Measurements from ENCODE around the gene DROSHA. TPM values are rescaled to one million over a fixed set of nuclear protein-coding genes. Genes with fewer than 3 reads are reported as not detected.
"Not testable (repeated sequence)": the region's sequence is repeated elsewhere in the genome, so short reads cannot be mapped to it uniquely, and the experiment has no call there.

DROSHA gene, protein sequence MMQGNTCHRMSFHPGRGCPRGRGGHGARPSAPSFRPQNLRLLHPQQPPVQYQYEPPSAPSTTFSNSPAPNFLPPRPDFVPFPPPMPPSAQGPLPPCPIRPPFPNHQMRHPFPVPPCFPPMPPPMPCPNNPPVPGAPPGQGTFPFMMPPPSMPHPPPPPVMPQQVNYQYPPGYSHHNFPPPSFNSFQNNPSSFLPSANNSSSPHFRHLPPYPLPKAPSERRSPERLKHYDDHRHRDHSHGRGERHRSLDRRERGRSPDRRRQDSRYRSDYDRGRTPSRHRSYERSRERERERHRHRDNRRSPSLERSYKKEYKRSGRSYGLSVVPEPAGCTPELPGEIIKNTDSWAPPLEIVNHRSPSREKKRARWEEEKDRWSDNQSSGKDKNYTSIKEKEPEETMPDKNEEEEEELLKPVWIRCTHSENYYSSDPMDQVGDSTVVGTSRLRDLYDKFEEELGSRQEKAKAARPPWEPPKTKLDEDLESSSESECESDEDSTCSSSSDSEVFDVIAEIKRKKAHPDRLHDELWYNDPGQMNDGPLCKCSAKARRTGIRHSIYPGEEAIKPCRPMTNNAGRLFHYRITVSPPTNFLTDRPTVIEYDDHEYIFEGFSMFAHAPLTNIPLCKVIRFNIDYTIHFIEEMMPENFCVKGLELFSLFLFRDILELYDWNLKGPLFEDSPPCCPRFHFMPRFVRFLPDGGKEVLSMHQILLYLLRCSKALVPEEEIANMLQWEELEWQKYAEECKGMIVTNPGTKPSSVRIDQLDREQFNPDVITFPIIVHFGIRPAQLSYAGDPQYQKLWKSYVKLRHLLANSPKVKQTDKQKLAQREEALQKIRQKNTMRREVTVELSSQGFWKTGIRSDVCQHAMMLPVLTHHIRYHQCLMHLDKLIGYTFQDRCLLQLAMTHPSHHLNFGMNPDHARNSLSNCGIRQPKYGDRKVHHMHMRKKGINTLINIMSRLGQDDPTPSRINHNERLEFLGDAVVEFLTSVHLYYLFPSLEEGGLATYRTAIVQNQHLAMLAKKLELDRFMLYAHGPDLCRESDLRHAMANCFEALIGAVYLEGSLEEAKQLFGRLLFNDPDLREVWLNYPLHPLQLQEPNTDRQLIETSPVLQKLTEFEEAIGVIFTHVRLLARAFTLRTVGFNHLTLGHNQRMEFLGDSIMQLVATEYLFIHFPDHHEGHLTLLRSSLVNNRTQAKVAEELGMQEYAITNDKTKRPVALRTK (N-terminal part only)
- total RNA-seq = 41.5 TPM
- long read RNA-seq, partial matches to known transcripts = 14 of 22 reads
- long read RNA-seq, other reads (novel, unspliced or antisense) = 8 of 22 reads

DNA sequence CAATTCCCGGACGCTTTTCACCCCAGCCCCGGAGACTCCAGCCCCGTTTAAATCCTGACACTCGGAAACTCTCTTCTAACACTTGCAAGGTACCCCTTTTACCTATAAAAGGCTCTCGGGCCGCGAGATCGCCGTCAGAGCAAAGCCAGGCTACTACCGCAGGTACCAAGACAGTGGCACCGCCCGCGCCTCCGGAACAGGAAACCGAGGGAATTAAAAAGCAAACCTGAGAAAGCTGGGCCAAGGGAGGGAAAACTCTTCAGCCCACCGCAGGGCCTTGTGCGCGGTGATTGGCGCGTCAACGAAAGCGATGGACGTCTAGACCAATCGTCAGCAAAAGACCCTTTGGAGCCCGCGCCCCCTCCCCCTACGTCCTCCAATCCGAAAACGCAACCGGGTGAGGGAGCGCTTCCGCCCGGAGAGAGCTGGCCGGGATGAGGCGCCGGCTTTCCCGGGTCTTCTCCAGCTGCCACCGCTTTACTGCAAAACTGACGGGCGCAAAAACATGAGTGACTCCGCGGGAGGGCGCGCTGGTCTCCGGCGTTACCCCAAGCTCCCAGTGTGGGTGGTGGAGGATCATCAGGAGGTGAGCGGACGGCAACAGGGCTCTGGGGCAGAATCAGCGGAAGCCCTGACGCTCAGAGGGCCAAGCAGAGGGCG lies at the start of gene DROSHA, which contains the start of gene C5orf22:
Gene DROSHA, minus strand, starts transcription at position 206 of the 660 bp plus-strand sequence. CDS start 3,034 bp downstream, outside the sequence.
Gene C5orf22, plus strand, starts transcription at position 414 of the 660 bp plus-strand sequence. Its CDS starts 92 bp downstream, at position 506.
- DNase-seq (peak; percentile 96), ATAC-seq (peak; percentile 99)
- intact Hi-C loops (cut with micrococcal nuclease) = no loop called here

DNA sequence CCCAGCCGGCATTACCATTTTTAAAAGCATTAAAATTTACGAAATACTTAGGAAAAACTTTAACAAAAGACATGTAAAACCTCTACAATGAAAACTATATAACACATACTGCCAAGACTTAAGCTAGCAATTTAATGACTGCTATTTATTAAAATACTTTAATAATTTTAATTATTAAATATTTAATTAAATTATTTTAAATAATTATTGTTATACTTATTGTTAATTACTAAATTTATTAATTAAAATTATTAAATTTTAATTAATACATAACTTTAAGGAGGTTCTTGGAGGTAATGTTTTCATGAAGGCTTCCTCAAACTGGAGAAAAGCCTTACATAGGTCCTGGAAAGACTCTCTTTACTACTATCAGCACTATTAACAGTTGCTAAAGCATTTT lies 47.7 kb upstream of the DROSHA start:
- DNase-seq = no peak
- ATAC-seq = no peak
- intact Hi-C loops (cut with micrococcal nuclease) = no loop called here

DNA sequence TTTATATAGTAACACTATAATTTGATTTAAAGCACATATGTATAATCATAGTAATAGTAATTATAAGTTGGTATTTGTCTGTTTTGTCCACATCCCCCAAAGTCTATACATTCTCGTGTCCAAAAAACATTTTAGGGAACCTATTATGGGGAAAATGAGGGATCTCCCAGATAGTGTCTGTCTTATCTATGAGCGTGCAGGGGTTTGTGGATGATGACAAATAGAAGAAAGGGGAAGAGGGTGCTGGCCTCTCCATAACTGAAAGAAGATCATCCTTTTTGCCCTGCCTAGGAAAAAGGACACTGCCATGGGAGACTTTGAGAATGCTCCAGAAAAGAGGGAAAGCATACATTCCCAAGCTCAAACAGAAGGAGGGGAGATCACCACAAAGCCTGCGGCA lies 45.5 kb upstream of the DROSHA start:
- no peak for ATAC-seq
- intact Hi-C loops (cut with micrococcal nuclease) = no loop called here
- DNase-seq = no peak

- intact Hi-C loops (cut with micrococcal nuclease) = no loop called here
- DNase-seq (no peak), ATAC-seq (no peak)
Measured at GRCh38 chr5:31574772-31575171, 42.9 kb upstream of the DROSHA start.

GRCh38 chr5:31573494-31574142 lies 41.7 kb upstream of the DROSHA start:
- intact Hi-C loops (cut with micrococcal nuclease) = no loop called here
- DNase-seq = no peak
- no peak for ATAC-seq

- no peak for DNase-seq
- intact Hi-C loops (cut with micrococcal nuclease) = no loop called here
- ATAC-seq = no peak
Measured at GRCh38 chr5:31569068-31569467, 37.2 kb upstream of the DROSHA start.

DNA sequence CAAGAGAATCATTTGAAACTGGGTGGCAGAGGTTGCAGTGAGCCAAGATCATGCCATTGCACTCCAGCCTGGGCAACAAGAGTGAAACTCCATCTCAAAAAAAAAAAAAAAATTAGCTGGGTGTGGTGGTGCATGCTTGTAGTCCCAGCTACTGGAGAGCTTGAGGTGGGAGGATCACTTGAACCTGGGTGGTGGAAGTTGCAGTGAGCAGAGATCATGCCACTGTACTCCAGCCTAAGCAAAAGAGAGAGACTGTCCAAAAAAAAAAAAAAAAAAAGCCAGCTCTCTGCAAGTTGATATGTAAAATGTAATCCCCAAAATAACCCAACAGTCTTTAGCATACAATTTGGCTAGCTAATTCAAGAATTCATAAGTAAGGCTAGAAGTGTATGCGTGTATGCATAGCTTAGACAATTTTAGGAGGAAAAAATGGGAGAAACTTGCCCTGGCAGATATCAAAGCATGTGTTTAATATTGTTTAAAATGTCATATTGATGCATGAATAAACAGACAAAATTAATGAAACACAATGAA lies 36.5 kb upstream of the DROSHA start:
- DNase-seq (no peak), ATAC-seq (no peak)
- intact Hi-C loops (cut with micrococcal nuclease) = no loop called here

- ATAC-seq; intact Hi-C loops (cut with micrococcal nuclease); DNase-seq: not testable (repeated sequence)
Measured at GRCh38 chr5:31566362-31566761, 34.5 kb upstream of the DROSHA start.

- peak; percentile 50 for ATAC-seq
- no peak for DNase-seq
- intact Hi-C loops (cut with micrococcal nuclease) = no loop called here
Measured at GRCh38 chr5:31563216-31563615, 31.3 kb upstream of the DROSHA start.

DNA sequence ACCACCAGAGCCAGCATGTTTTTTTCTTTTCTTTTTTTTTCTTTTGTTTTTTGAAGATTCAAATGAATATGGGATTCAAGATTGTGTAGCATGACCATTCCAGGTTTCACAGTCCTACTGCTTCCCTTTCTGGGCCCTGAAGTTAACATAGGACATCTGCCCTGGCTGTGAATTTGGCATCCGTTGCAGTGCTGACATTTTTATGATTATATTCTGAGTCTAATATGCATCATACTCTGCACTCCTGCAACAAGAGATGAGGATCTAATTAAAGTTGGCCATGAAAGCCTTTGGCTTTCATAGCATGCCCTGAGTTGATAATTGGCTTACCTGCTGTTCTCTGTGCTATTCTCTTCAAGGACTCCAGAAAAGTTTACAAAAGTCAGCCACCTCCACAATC lies 30.1 kb upstream of the DROSHA start:
- ATAC-seq (peak; percentile 50), DNase-seq (no peak)
- intact Hi-C loops (cut with micrococcal nuclease) = no loop called here

DNA sequence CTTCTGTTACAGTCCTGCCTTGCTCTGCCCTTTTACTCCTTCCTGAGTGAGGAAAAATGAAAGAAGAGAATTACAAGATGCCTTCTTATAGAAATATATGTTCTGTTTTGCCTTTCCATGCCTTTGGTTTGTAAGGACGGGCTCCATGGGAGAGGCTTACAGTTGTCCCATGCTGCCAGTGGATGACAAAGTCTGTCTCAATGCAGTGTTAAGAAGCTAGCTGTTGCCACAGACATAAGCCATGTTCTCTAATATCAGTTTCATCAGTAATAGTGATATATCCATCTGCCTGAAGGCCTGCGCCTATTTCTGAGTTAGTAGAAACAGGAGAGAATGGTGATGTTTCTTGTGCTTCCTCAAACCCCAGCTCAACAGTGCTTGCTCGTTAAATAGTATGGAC lies 28.0 kb upstream of the DROSHA start:
- ATAC-seq = no peak
- intact Hi-C loops (cut with micrococcal nuclease) = no loop called here

DNA sequence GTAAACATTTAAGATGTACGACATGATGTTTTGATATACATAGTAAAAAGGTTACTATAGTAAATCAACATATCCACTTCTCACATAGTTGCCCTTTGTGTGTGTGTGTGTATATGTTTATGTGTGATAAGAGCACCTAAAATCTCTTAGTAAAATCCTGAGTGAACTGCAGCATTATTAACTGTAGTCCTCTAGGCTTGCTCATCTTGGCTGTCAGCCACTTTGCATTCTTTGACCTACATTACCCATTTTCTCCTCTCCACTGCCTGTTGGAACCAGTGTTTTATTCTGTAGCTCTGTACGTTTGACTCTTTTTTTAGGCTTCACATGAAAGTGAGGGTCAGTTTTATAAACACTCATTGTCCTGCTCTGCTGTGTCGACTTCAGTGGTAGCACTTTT lies 24.6 kb upstream of the DROSHA start:
- ATAC-seq (no peak), DNase-seq (no peak)
- intact Hi-C loops (cut with micrococcal nuclease) = no loop called here

More for the DNA sequence above, 28.0 kb upstream of the DROSHA start:
- DNase-seq = no peak

GRCh38 chr5:31554552-31554951 lies 22.7 kb upstream of the DROSHA start:
- ATAC-seq (no peak), DNase-seq (no peak)
- intact Hi-C loops (cut with micrococcal nuclease) = no loop called here

DNA sequence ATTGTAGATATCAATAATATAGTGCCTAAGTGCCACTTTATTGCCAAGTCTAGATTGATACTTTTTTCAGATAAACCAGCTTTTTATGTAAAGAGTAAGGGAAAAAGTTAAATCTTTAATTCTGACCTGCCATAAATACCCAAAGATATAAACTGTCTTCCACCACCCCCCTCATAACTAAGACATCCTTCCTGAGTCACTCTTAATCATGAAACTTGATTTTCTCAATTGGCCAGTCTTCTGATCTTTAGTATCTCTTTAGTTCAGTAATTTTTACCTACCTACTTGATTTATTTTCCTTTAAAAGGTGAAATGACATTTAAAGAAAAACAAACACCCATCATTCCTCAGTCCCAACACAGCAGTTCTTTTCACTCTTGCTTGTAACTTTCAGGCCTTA lies 22.0 kb upstream of the DROSHA start:
- ATAC-seq (no peak), DNase-seq (no peak)
- intact Hi-C loops (cut with micrococcal nuclease) = no loop called here

- DNase-seq (no peak), ATAC-seq (no peak)
- intact Hi-C loops (cut with micrococcal nuclease) = no loop called here
Measured at GRCh38 chr5:31551878-31552277, 20.0 kb upstream of the DROSHA start.

GRCh38 chr5:31549114-31549513 lies 17.2 kb upstream of the DROSHA start:
- ATAC-seq; DNase-seq; intact Hi-C loops (cut with micrococcal nuclease): not testable (repeated sequence)

- DNase-seq (no peak), ATAC-seq (no peak)
- intact Hi-C loops (cut with micrococcal nuclease) = no loop called here
Measured at GRCh38 chr5:31537851-31538250, 6.0 kb upstream of the DROSHA start.

DNA sequence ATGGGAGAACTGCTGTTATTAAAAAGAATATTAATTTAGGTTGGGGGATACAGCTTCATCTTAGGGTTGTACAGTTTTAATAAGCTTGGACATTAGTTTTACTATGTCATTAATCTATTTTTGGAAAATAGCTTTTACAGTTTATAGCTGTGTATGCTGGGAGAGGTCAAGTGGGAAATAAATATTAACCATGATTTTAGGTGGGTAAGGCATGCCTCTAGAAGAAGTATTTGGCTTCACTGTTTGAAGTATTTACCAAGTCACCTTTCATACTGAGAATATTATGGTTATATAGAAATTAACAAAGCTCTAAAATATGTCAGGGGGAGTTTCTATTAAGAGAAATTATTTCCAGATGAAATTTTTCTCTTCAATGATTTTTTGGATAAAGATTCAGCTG lies 5.5 kb upstream of the DROSHA start:
- no peak for DNase-seq
- intact Hi-C loops (cut with micrococcal nuclease) = no loop called here
- ATAC-seq = no peak
